GM18909 (cell line): ENCODE data around the gene CKAP5.

Experiments used
- ATAC-seq: cut with Tn5 transposase; IDR thresholded peaks from one replicate; pipeline ENCODE4 v1.9.1; 2021; ENCODE audit warnings: mild to moderate bottlenecking; ENCODE audit not compliant: unreplicated experiment, poor library complexity

The CKAP5 gene

DNA sequence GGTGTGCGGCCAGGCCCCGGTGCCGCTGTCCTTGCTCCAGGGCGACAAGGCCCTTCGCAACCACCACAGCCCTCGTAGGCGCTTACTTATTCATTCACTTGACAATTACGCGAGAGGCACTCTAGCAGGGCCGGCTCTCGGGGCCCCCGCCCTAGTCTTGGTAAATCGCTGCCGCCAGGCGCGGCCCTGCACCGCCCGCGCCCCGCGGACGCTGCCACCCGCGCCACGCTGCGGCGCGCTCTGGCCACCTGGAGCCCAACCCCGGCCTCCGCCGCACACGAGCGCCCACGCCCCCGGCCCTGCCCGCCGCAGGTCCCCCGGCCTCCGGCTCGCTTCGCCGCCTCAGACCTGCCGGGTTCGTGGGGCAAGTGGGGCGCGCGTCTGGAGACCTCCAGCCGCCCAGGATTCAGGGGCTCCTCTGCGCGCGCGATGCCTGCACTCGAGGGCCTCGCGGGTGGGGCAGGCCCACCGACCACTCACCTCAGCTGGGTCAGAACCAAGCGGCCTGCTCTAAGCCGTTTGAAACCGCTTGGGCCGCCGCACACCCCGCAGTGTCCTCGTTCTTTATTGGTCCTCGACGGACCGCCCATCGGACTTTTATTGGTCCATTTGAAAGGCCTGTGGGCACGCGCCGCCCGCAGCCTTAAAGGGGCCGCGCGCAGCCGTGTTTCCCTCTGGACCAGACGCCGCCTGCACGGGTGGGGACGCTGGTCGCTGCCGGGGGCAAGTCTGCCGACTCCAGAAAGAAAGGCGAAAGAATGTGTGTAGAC lies at the start of gene CKAP5:
Gene CKAP5 (minus strand): TSS at position 541 of the 770 bp plus-strand sequence. CDS start 25,049 bp downstream, outside the sequence.
- ATAC-seq = peak; percentile 94

GRCh38 chr11:46895821-46896220 lies 49.7 kb upstream of the CKAP5 start:
- ATAC-seq = no peak

- no peak for ATAC-seq
These were observed 48.9 kb upstream of the CKAP5 start for GRCh38 chr11:46894961-46895360.

DNA sequence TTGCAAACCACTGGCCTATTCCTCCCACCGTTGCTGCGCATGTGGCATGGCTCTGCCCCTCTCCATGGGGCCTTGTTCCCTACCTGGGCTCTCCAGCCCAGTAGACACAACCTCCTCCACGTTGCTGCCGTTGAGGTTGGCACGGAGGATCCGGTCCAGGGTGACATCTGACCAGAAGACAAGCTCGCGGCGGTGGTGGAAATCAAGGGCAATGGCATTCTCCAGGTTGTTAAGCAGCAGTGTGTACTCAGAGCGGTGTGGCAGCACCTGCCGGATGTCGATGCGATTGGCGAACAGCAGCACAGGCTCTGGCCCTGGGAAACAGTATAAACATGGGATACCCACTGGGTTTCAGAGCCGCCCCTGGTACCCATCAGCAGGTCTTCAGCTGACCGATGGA lies 48.4 kb upstream of the CKAP5 start:
- no peak for ATAC-seq

GRCh38 chr11:46892838-46893237 lies 46.8 kb upstream of the CKAP5 start:
- no peak for ATAC-seq

DNA sequence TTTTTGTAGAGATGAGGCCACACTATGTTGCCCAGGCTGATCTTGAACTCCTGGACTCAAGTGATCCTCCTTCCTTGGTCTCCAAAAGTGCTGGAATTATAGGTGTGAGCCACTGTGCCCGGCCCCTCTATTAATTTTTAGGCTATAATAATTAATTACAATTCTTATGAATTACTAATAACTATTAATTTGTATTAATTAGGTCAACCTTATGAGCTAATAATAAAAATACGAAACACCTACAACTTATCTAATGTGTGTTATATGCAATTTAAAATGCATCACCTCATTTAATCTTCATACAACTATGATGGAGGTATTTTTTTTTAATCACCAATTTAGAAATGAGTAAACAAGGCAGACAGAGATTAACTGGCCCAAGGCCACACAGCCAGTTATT lies 46.0 kb upstream of the CKAP5 start:
- no peak for ATAC-seq

DNA sequence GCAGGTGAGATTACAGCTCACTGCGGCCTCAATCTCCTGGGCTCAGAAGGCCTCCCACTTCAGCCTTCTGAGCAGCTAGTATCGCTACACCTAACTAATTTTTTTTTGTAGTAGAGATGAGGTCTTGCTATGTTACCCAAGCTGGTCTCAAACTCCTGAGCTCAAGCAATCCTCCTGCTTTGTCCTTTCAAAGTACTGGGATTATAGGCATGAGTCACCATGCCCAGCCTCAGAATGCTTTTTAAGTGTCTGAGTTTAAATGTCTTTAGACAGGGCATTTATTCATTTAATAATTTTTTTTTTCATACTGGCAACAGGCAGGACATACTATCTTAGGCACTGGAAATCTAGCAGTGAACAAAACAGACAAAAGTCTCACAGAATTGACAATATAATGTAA lies 44.6 kb upstream of the CKAP5 start:
- ATAC-seq = no peak

- ATAC-seq = no peak
These were observed 43.8 kb upstream of the CKAP5 start for GRCh38 chr11:46889689-46890475.

DNA sequence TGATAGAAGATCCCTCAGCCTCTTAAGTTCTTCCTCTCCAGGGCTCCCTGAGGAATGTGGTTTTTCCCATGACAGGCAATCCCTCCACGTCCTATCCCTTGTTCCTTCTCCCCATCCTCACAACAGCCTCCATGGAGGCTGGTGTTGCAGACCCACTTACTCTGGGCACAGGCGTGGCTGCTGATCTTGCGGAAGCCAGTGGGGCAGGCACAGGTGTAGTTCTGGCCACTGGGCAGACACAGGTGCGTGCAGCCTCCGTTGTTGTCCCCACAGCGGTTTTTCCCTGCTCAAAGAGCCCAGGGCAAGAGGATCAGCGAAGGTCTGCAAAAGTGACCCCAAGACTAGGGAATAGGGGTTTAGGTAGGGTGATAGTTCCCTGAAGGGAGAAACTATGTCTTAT lies 43.2 kb upstream of the CKAP5 start:
- ATAC-seq = no peak

- no peak for ATAC-seq
These were observed 42.6 kb upstream of the CKAP5 start for GRCh38 chr11:46888636-46889035.

- ATAC-seq = no peak
These were observed 40.1 kb upstream of the CKAP5 start for GRCh38 chr11:46886211-46886610.

DNA sequence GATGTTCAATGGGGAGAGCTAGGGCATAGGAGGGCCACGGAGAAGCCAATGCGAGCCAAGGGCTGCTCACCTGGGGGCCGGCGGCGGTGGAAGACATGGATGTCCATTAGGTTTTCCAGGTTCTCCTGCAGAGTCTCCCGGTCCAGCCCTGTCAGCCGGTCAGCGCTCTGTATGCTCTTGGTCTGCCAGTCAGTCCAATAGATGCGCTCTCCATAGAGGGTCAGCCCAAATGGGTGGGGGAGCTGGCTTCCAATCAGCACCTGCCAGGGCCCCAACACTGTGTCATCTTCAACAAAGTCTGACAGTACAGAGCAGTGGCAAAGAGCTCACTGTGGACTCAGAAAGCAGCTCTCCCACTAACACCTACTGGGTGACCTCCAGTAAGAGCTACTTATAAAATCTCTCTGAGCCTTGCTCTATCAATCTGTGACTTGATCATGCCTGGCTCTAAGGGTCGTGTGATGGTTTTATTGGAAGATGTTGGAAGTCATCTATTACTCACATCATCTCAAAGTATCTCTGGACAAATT lies 33.0 kb upstream of the CKAP5 start:
- no peak for ATAC-seq

GRCh38 chr11:46877580-46877979 lies 31.5 kb upstream of the CKAP5 start:
- no peak for ATAC-seq

- no peak for ATAC-seq
These were observed 30.4 kb upstream of the CKAP5 start for GRCh38 chr11:46876471-46876870.

GRCh38 chr11:46874586-46874985 lies 28.5 kb upstream of the CKAP5 start:
- no peak for ATAC-seq

GRCh38 chr11:46868912-46869311 lies 22.8 kb upstream of the CKAP5 start:
- ATAC-seq = no peak

DNA sequence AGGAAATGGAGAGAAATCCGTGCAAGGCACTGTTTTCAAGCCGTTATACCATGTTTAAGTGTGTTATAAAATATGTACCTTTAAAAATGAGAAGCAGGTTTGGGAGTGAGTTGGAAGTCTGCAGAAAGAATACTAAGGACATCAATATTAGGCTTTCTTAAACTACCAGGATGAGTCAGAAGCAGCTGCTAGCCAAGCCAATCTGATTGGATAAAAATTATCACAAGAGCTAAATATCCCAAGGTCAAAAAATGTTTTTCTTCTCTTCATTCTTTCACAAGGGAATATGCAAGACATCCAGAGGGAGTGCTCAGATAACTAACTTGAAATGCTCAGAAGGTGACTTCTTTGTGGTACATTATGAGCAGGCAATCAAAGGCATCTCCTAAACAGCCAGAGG lies 19.3 kb upstream of the CKAP5 start:
- no peak for ATAC-seq

DNA sequence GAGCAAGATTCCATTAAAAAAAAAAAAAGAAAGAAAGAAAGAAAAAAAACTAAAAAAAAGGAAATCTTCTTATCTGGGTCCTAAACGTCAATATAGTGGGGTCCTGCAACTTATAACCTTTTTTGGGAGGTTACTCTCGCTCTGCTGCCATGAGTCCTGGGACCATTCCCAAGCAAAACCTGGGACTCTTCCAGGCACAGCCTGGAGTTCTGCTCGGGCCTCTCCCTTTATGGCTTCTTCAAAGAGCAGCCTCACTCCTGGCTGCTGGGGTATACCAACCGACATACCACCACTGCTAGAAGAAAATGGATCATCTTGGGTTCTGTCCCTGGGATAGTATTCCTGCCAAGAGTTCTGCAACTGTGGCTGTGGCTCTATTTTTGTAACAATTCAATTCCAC lies 14.1 kb upstream of the CKAP5 start:
- ATAC-seq = no peak

- no peak for ATAC-seq
These were observed 13.0 kb upstream of the CKAP5 start for GRCh38 chr11:46858920-46859546.

DNA sequence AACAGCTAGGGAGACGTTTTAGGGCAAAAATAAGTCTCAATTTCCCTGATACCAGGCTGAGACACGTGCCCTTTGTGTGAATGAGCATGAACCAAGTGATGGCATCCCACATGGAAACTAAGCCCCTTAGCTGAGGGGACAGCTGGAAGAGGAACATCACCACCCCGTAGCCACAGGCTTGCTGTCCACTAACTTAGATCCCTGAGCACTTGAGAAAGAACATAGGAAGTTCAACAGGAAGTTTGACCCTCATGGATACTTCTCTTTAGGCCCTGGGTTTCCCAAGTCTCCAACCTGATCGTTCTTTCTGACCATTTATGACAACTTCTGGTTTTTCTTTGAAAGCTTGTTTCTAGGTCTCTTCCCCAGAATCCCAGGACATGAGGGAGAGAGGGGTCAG lies 11.6 kb upstream of the CKAP5 start:
- ATAC-seq = no peak
